HTERT RPE-1 (cell line): ENCODE measurements around the gene MAP4.

ENCODE experiments used
- in situ Hi-C: fragments of 300-500 bp; cut with MboI; formaldehyde crosslinking; loops from 4 replicates; pipeline ENCODE4 v1.14.3; 2020; ENCODE audit warnings: low sequenced_read_pairs

MAP4 gene

DNA sequence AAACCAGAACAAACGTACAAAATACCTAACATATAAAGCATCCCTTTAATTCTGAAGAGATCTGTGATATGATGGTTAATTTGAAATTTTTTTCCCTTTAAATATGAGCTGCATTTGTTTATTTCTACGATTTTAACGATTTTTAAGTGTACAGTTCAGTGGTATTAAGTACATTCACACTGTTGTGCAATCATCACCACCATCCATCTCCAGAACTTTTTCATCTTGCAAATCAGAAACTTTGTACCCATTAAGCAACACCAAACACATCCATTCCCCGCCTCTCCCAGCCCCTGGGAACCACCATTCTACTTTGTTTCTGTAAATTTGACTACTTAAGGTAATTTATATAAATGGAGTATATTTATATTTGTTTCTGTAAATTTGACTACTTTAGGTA is 51.5 kb downstream of the MAP4 start:
- in situ Hi-C loops: no loop called here

DNA sequence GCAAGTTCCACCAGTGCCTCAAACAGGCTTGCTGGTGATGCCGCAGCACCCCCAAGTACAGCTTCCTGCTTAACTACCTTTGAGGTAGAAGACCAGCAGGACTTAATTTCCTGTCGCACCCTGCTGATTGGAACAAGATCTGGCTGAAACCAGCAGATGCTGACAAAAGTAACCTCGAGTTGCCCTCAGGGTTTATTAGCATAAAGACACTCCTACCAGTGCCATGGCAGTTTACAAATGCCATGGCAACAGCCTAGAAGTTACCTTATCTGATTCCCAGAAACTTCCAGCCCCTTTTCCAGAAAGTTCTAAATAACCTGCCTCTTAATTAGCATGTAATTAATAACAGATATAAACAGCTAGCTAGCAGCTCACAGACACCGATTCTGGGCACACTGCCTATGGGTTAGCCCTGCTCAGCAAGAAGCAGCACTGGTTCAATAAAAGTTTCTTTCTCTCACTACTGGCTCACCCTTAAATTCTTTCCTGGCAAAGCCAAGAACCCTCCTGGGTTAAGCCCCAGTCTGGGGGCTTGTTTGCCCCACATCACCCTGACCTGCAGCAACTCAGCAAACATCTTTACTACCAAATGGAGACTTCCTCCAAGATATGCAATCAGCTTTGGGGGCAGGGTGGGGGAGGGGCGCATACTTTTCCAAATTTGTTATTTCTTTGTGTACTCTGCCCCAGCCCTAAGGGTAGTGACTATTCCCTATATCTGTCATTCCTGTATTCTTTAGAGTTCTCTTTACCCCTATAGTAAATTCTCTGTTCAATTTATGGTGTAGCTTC is 54.2 kb downstream of the MAP4 start:
- in situ Hi-C loops: no loop called here

DNA sequence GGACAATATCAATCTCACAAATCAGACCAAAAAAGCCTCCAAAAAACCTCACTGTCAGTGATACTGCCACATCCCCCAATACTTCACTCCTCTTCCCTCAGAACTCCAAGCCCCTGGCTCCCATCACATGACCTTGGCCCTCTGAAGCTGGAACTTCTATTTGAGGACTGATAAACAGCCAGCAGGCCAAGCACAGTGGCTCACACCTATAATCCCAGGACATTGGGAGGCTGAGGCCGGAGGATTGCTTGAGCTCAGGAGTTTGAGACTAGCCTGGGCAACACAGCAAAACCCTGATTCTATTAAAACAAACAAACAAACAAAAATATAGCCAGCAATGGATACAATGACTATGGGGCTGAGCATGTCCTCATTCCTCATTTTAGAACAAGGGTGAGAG is 55.2 kb downstream of the MAP4 start:
- in situ Hi-C loops: no loop called here

DNA sequence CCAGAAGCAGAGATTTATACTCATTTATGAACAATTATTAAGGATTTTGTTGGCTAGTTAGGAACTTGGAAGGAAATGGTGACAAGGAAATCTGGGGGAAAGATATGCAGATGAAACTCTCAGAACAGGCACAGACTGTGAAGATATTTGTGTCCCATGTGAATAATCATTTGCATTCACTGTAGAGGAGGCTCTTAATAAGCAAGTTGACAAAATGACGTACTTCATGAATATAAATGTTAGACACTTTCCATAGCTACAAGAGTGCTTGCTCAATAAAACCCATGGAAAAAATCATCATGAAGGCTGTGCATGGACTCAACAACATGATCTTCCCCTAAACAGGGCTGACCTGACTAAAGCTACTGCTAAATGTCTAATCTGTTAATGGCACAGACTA is 59.7 kb downstream of the MAP4 start:
- in situ Hi-C loops: no loop called here

DNA sequence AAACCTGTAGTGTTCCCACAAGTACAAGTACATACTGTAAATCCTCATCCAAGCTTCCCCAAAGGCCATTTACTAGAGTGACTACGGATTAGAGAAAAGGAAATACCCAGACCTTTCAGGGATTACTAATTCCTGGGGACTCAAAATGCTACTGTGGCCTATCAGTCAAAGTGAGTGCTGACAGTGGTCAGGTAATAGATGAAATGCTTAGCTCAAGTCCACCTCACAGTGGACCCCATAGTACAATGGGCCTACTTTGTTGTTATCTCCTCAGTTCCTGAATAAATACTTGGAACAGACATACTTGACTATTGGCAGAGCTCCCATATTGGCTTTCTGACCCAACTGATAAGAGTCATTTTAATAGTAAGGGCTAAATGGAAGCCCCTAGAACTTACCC is 61.6 kb downstream of the MAP4 start:
- in situ Hi-C loops: no loop called here

DNA sequence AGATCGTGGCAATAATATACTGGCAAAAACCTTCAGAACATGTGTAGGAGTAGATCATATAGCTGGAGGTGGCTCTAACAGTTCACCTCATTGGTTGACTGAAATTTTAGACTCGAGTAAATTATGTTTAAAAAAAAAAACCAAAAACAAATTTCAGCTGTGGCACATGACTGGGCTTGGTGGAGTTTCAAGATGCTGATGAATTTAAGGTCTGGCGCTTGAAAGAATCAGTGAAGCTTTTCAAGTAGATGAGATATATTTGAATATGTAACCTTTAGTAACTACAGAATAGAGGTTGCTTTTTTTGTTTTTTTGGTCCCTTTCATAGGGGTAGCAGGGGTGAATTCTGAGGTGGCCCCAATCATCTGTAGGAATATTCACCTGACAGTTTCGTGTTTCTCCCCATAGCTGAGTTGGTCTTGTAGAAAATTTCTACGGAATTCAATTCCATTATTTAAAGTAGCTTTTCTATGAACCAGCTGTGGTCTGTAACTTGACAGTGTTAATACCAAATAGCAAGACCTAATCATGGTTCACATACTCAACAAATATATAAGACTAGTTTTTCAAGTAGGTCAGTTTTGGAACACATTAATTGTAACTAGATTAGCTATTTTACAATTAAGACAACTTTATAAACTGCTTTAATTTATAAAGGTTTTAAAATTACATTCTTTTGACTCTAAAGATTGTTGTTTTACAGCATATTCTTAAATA is 65.6 kb downstream of the MAP4 start:
- in situ Hi-C loops: no loop called here

DNA sequence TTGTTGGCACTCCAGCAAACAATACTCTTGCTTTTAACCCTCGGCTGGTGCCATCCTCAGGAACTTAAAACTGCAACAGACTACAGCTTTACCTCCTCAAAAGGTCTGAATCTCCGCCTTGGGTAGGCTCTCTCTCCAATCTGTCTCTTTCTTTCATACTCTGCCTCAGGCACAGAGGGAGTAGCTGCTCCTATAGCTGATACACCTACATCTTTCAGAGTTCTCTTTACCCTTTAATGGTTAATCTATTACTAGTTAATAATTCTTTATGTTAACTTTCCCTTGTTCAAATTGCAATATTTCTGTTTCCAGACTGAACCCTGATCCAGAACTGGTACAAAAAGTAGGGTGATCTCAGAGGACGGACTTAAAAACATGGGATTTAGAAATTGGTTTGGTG is 66.2 kb downstream of the MAP4 start:
- in situ Hi-C loops: no loop called here

DNA sequence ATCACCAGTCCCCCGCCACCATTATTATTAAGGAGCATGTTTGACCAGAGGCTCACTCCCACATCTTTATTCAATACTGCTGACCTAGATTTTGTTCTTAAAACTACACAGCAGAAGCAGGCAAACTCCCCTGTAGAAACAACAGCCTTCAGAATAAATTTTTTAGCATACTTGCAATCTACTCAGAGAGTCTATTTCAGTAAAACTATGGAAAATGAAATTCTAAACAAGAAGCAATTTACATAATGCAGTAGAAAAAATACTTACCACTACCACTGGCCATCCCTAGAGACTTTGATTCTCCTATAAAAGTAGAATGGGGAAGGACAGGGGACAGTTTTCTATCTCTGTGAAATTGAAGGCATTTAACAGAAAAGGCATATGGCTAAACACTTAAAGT is 76.0 kb downstream of the MAP4 start:
- in situ Hi-C loops: no loop called here

DNA sequence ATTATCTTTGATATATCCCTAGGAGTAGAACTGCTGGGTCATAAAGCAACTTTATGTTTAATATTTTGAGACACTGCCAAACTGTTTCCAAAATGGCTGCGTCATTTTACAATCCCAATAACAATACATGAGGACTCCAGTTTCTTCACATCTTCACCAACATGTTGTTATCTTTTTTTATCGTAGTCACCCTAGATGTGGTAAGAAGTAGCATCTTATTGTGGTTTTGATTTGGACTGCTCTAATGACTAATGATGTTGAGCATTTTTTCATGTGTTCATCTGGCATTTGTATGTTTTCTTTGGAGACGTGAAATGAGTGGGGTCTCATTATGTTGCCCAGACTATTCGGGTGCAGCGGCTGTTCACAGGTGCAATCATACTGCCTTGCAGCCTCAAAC is 83.8 kb downstream of the MAP4 start:
- in situ Hi-C loops: no loop called here

DNA sequence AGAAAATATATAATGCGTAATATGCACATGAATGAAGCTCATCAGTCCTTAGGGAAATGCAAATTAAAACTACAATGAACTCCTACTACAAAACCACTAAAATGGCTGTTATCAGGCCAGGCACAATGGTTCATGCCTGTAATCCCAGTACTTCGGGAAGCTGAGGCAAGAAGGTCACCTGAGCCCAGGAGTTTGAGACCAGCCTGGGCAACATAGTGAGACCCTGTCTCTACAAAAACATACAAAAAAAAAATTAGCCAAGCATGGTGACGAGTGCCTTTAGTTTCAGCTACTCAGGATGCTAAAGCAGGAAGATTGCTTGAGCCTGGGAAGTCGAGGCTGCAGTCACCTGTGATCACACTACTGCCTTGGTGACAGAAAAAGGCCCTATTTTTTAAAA is 85.2 kb downstream of the MAP4 start:
- in situ Hi-C loops: no loop called here

DNA sequence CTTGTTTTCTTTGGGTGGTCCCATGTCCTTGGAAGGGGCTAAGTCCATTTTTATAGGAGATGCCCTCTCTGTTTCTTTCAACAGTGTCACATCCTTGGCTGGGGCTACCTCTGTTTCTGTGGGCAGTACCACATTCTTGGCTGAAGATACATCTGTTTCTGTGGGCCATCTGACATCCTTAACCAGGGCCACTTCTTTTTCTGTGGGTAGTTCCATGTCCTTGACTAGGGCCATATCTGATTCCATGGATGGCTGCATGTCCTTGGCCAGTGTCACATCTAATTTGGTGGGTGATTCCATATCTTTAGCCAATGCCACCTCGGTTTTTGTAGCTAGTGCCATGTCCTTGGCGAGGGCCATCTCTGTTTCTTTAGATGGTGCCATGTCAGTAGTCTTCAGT is 99.5 kb downstream of the MAP4 start:
- in situ Hi-C loops: no loop called here

DNA sequence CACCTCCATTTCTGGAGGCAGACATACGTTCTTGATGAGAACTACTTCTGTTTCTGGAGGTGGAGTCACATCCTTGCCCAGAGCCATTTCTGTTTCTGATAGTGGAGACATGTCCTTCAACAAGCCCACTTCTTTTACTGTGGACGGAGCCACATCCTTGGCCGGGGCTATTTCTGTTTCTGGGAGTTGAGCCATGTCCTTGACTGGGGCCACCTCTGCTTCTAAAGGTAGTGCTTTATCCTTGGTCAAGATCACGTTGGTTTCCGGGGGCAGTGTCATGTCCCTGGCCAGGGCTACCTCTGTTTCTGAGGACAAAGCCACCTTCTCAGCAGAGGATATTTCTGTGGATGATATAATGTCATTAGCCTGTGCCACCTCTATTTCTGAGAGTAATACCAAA is 100.0 kb downstream of the MAP4 start:
- in situ Hi-C loops: no loop called here

DNA sequence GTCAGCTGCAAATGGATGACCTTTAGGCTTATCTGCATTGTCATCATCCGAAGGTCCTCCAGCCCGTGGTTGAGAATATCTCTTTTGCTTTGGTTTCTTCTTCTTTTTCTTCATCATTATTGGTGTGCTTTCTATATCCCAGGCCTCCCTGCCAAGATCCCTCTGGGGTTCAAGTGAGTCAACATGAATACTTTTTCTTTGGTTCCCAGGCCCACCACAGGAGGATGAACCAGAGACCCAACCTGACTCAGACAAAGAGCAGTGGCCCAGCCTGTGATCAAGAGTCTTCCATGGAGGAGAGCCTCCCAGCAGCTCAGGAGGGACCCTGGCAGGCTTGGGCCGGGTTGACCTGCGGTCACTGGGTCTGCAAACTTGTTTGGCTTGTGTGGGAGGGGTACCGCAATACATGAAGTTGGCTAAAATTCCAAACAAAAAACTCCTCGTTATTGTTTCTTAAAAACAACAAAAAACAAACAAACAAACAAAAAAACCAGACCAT is 104.2 kb downstream of the MAP4 start:
- in situ Hi-C loops: no loop called here

DNA sequence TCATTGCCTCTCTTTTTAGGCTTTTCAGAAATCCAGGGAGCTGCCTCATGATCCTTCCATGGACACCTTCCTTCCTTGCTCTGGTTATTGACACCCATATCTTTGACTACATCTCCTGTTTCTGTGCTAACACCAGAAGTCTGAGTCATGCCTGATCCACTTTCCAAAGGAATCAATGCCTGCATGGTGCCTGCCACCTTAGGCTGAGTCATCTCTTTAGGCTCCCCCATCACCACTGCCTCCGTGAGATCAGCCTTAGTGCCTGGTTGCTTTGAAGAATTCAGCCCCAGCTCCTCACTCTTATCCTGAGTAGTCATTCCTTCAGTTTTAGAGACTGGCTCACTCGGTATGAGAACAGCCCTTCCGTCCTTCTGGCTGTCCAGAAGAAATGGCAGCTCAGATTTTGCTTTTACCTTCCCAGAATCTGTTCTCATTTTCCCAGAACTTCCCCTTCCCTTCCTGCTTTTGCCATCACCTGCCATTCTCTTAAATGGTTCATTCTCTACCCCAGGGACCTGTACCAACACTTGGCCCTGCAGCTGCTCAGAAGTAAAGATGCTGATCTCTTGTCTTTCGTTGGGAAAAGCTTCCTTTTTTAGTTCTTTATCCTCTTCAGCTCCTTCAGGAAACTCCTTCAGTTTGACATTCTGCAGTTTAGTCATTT is 105.3 kb downstream of the MAP4 start:
- in situ Hi-C loops: no loop called here

DNA sequence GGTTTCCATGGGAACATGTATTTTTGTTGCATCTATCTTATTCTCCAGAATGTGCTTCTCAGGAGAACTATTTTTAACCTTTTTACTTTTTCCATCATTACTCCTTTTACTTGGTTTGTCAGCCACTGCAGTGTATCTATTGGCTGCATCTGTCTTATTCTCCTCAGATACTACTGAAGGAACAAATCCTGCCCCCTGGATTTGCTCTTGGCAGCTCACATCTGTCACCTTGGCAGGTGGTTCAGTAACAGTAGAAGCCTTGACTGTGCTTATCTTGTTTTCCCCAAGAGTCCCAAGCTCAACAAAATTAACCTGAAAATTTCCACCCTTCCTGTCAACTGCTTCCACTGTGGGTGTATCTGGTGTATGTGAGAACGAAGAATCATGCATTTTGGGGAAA is 106.0 kb downstream of the MAP4 start:
- in situ Hi-C loops: no loop called here

DNA sequence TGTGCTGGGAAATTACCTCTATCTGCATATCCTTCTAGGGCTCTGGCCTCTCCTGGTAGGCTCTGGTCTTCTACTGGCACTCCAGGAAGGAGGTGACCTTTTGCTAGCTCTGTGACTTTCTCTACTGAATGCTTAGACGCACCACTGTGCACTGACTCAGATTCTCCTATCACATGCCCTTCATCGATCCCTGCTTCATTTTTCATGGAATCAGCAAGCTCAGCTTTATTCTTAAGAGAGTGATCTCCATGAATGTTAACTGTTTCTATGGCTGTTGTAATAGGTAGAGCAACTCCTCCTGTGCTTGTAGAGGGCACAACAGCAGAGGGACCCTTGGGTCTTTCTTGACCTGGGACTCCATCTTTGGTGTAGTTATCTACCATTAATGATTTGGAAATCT is 106.6 kb downstream of the MAP4 start:
- in situ Hi-C loops: no loop called here

DNA sequence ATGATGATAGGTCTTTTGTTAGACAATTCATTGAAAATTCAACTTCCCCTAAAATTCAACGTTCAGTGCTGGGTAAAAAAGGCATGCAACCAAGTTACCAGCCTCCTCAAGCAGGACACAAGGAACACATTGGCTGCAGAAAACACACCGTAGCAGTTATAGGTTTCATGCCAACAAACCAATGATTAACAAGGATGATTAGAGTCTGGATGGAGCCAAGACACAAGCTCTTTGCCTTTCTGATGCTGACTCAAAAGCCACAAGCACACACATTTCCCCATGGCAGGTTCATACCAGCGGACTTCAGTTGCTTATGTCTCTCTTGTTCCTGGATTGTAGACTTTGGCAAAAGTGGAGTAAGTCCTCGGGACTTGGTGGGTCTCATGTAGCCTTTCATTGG is 107.5 kb downstream of the MAP4 start:
- in situ Hi-C loops: no loop called here

DNA sequence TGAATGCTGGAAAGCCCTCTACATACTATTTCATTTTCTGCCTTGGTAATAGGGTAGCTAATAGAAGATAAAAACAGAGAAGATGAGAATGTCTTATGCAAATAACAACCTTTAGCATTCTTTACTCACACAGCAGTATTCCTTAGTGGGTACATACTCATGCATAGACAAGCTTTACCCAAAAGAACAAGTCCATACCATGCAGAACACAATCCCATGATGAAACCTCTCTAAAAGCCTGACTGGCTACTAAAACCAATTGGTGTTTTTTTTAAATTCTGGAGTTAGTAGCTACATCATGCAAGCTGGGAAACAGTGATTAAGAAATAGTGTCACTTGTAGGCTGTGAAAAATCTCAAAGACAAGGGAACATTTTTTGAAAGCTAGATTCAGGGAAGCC is 108.4 kb downstream of the MAP4 start:
- in situ Hi-C loops: no loop called here

DNA sequence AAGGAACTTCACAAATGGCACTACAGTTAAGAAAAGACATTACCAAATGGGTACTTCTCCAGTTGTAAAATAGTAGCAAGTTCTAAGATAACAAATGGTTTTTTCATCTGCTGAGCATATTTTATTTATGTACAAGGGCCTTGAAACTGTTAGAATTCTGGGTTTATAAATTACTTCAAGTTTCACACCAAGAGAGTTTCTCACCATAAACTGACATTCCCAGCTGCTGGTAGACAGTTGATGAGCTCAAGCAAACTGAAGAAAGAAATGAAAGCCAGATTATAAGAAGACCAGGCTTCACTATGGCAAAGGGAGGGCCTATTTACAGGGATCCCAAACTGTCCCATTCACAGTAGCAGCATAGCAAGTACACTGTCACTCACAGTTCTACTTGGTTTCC is 113.5 kb downstream of the MAP4 start:
- in situ Hi-C loops: no loop called here

DNA sequence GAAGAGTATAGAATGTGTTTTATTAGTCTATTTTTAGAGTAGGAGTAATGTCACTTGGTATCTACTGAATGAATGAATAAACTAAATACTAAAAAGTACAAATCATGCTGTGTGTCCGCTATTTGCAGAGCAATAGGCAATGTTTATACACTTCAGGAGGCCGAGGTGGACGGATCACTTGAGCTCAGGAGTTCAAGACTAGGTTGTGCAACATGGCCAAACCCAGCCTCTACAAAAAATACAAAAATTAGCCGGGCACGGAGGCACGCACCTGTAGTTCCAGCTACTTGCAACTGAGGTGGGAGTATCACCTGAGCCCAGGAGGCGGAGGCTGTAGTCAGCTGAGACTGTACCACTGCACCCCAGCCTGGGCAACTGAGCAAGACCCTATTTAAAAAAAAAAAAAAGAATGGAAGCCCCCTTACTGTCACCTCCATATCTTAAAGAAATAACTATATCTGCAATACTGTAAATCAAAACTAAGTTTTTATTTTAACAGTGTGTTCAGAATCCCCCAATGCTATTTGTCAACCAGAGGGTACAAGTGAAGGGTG is 114.9 kb downstream of the MAP4 start:
- in situ Hi-C loops: no loop called here

DNA sequence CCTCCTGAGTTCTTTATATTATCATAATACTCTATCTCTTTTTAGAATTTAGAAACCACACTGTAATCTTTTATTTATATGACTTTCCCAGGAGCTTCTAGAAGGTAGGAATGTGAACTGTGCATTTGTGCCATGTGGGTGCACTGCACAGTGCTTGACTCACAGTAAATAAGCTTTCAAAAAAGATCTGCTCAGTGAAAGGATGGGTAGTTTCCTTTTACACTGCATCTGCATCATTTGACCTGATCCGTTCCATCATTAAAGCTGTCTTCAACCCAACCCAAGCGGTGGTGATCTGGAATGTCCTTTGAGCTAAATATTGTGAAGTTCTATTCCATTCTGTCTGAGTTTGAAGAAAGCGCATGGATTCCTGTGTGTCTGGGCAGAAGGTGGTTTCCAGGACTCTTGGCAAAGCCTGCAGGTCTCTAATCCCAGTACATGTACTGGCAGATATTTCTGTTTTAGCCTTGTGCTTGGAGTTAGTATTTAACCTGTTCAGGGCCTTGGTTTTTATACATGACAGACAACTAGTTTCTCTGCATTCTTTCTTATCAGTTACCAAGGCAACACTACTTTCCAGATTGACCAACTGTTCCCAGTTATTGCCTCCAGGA is 116.6 kb downstream of the MAP4 start:
- in situ Hi-C loops: no loop called here
